HG03064 (cell line): ENCODE measurements around the gene GPR17.

Source experiments
- ATAC-seq: cut with Tn5 transposase; IDR thresholded peaks from one replicate; pipeline ENCODE4 v1.9.1; 2021; ENCODE audit warnings: low read depth; ENCODE audit not compliant: unreplicated experiment

GPR17 gene

DNA sequence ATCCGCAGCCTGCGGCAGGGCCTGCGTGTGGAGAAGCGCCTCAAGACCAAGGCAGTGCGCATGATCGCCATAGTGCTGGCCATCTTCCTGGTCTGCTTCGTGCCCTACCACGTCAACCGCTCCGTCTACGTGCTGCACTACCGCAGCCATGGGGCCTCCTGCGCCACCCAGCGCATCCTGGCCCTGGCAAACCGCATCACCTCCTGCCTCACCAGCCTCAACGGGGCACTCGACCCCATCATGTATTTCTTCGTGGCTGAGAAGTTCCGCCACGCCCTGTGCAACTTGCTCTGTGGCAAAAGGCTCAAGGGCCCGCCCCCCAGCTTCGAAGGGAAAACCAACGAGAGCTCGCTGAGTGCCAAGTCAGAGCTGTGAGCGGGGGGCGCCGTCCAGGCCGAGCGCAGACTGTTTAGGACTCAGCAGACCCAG, 5.4 kb downstream of the GPR17 start:
- ATAC-seq: no peak

DNA sequence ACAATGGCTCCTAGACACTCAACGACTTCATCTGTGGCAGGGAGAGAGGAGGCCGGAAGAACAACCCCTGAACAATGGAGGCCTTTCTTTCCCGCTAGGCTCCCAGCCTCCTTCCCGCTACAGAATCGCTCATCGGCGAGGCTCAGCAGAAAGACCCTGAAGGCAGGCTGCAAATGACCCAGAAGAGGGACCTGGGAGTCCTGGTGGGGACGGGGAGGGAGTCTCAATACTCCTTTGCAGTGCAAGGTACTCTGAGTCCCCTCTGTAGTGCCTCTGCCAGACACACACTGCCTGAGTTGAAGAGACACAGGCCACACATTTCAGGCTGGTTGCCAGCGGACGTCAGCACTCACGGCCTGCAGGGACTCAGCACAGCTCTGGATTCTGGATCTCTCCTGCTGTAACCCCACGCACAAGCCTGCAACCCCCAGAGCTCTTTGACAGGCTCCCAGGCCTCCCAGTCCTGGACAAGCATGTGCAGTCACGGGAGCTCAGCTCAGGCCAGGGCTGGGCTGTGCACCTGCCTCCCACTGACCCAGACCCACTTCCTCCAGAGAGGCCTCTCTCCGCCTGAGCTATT, 6.1 kb downstream of the GPR17 start:
- no peak for ATAC-seq

DNA sequence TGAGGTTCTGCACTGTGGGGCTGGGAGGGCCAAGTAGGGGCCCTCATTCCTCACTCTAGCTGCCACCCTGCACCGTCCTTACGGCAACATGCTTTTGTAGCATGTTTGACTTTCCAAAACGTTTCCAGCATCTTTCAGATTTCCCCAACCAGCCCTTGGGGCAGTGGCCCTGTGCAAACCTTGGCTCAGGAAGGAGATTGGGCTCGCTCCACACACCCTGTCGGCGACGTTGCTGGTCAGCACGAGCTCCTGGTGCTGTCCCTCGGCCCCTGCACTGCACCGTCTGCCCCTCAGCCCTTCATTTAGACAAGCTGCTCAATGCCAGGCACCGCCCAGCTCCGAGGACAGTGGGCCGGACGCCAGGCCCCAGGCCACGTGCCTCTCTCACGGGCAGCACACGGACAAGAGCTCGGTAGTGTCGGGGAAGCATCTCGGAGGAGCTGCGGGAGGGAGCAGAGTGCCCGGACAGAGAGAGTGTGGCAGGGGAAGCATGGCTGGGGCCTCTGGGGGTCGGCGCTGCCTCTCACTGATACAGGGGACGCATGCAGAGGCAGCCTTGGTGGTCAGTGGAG, 6.9 kb downstream of the GPR17 start:
- no peak for ATAC-seq

DNA sequence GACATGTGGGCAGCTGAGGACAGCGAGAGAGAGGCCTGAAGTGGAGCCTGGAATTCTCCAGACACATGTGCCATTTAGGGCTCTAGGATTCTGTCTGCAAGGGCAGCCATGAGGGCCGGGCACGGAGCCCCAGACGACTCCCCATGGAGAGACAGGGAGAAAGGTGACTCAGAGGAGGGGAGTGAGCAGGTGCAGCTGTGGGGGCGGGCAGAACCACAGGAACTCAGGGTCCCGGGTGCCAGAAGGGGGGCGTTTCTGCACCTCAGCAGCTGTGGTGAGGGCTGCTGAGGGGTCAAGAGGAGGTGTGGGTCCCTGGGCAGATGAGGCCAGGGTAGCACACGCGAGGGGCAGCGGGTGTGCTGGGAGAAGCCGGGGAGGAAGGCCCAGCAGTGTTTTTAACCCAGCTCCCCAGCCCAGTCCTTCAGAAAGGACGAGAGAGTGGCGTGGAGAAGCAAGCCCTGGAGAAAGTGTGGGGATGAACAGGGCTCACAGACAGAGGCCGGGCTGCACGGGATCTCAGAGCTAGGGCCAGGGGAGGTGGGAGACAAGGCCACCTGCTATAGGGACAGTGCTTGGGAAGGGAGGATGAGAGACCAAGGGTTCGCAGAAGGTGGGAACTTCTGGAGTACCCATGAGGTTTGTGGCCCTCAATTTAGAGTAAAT, 7.6 kb downstream of the GPR17 start:
- ATAC-seq: no peak

DNA sequence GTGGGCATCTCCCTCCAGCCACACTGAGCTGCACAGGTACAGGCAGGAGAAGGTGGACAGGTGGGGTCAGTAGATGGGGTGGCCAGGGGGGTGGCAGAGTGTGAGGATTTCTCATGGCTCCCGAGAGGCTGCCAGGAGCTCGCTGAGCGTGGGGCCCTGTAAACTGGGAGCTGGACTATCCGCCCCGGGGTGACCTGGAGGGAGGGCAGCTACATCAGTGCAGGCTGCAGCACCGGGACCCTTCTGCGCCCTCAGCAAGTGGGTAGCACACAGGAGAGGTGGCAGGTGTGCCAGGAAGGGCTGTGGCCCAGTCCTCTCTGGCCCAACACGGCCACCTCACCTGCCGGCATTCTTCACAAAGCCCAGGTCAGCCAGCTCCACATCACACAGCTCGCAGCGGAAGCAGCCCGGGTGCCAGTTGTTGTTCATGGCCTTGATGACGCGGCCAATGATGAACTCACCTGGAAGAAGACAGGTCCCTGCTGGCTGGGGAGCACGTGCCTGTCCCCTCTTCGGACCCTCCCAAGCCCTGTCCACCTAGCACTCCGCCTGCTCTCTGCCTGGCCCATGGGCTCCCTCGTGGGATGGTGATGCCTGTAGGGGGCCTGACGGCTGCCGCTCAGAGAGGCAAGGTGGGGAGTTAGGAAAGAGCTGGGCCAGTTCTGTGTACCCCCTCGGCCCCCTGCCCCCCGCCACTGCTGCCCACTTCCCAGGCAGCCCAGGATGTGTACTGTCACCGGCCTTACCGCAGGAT, 8.3 kb downstream of the GPR17 start:
- ATAC-seq: no peak

DNA sequence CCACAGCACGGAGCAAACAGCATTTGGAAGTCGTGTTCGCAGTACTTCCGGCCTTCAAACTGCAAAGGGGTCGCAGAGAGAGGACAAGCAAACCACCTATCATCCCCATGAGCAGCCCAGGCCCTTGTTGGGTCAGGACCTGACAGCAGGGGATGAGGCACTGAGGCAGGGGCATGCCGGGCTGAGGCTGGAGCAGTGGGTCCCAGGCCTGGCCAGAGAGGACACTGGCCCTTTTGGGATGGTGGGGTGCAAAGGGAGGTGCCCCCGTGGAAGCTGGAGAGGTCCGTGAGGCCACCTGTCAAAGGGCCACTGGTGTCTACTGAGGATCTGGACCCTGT, 8.9 kb downstream of the GPR17 start:
- ATAC-seq: no peak

DNA sequence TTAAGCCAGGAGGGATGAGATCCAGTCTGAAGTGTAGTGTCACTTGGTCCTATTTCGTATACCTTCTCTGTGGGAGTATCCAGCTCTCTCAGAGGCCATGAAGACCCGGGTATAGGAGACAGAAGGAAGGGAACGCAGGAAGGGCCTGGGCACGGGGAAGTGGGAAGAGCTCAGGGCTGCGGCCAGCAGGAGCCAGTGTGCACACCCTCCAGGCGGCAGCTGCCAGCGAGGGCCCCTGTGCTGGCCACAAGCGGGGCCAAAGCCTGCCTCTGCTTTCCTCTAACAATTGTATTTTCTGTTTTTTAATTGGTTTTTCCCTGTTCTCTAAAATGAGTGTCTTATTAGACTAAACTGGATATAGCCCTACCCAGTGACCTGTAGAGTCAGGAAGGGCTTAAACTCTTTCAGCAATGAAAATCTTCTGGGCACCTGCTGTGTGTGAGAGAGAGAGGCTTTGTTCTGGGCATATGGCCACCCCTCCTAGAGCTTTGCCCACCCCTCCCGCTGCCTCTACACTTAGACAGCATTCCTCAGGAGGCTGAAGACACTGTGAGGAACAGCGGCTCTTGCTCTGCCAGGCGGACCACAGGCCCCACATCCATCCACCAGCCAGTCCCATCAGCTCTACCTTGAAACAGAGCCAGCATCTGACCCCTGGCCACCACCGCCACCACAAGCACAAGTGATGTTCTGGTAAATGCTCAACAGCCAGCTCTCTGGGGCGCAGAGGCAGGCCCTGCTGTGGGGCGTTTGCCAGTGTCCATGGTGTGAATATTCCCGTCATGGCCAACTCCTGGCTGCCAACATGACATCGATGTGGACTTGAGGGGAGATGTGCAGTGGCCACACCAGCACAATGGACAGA, 9.5 kb downstream of the GPR17 start:
- ATAC-seq: no peak

DNA sequence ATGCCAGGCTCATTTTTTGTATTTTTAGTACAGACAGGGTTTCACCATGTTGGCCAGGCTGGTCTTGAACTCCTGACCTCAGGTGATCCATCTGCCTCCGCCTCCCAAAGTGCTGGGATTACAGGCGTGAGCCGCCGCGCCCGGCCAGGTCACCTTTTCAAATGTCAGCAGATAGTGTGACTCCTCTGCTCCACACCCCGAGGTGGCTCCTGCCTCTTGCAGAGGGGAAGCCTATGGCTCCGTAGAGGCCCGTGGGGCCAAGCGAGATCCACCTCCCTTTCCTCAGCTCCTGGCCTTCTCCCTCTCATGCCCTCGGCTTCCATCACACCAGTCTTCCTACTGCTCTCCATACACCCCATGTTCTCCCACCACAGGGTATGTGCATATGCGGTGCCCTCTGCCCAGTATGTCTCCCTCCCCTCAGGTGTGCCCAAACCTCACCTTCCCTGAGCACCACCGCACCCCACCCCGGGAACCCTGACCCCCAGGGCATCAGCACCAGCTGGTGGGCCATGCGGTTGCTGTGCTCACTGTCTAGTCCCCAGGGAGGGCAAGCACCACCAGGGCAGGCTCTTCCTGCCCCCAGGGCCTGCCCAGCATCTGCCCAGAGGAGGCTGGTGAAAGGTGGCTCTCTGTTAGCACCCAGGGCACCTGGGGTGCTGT, 10.7 kb downstream of the GPR17 start:
- no peak for ATAC-seq

DNA sequence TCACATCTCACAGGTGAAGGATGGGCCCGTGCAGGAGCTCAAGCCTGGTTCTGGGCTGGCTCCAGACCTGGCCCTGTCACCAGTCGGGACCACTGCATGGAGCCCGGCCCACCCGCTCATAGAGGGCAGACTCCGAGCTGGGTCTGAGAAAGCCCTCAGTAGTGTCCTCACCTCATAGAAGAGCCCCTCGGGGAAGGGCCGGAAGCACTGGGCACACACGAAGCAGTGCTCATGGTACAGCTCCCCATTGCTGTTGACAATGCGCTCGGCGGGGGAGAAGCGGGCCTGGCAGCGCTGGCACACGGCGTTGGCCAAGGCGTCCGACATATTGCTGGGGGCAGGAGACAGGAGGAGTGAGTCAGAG, 11.3 kb downstream of the GPR17 start:
- no peak for ATAC-seq

DNA sequence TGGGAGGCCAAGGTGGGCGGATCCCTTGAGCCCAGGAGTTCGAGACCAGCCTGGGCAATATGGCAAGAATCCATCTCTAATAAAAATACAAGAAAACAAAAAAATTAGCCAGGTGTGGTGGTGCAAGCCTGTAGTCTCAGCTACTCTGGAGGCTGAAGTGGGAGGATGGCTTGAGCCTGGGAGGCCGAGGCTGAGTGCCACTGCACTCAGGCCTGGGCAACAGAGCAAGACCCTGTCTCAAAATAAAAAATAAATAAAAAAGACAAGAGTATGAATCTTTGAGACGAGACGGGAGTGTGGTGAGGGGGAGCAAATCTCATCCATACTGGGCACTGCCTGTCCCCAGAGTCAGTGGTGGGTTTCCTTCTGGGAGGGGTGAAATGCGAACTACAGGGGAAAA, 12.2 kb downstream of the GPR17 start:
- ATAC-seq: no peak

DNA sequence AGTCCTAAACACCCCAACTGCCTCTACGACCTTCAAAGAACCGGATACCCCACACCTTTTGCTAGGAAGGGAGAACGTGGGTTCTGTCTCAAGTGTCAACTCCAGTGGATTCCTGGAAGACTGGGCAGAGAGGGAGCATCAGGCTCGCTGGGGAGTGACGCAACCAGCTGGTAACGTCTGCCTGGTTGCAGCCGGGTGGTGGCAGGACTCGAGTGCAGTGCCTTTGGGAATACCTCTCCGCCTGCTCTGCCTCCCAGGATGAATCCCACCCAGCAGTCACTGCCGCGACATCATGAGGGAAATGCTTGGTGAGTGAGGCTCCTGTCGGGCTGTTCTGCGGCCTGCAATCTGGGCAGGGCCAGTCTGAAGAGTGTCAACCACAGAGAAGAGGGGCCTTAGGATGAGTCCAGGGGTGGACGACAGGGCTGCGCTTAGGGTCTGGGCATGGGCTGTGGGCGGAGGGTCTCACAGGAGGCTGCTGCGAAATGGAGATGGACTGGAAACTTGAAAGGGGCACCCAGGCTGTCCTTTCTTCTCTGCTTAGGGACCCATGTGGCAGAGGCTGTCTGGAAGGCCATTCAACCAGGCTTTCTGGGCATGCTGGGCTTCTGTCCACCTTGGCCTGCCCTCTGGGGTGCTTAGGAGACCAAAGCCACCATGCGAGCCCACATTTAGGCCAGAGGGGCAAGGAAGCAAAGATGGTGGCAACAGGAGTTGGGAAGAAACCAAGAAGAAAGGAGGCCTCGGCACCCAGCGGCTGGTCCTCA, 12.9 kb downstream of the GPR17 start:
- ATAC-seq: no peak

DNA sequence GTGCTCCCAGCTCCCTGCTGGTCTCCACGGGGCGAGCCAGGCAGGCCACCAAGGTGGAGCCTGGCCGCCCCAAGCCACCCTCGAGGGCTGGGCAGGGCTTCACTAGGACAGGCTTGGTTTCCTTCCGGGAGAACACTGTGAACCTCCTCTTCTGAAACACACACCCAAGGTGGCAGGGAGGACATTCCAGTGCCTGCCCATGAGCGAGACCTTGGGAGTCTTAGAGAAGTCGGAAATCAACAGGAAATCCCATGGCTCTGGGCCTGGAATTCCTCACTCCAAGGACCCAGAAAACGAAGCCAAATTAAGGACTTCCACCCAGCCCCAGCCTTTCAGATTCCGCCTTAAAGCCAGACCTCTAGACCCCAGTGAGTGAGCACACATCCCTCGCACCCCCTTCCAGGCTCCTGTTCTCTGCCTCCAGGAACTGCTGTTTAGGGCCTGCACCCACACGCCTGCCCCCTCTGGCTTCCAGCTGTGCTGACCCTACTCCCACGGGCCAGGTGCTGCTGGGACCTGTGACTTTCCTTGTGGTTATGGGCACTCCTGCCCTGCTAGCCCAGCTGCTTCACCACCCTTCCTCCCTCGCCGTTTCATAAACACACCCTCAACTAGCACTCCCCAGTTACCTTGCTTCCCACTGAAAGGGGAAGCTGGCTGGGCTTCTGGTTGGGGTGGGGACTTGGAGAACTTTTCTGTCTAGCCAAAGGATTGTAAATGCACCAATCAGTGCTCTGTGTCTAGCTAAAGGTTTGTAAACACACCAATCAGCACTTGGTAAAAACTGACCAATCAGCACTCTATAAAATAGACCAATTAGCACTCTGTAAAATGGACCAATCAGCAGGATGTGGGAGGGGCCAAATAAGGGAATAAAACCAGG, 13.7 kb downstream of the GPR17 start:
- no peak for ATAC-seq

DNA sequence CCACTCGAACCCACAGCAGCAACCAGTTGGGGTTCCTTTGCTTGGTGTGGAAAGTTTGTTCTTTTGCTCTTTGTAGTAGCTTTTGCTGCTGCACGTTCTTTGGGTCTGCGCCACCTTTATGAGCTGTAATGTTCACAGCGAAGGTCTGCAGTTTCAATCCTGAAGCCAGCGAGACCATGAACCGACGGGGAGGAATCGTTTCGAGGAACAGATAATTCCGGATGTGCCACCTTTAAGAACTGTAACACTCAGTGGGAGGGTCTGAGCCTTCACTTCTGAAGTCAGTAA, 14.3 kb downstream of the GPR17 start:
- no peak for ATAC-seq

DNA sequence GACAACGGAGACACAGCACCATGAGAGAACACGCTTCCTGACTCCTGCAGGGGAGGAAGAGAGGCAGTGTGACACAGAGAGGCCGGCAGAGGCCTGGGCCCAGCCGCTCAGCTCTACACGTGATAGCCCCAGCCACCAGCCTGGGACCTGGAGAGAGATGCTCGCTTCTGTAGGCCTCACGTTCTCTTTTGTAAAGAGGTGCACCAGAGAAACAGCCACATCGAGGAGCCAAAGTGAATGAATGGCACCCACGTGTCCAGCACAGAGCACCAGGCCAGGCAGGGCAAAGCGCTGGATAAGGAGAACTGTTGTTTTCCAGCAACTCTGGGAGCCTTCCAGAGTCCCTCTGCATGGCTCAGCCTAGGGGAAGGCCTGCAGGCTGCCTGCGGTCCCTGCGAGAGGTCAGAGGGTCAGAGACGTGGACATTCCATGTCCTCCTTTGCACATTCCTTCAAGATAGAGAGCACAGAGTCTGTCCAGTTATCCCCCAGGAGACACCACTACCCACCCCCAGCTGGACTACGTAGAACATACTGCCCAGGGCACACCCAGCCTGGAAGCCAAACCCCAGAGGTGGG, 15.2 kb downstream of the GPR17 start:
- ATAC-seq: no peak

DNA sequence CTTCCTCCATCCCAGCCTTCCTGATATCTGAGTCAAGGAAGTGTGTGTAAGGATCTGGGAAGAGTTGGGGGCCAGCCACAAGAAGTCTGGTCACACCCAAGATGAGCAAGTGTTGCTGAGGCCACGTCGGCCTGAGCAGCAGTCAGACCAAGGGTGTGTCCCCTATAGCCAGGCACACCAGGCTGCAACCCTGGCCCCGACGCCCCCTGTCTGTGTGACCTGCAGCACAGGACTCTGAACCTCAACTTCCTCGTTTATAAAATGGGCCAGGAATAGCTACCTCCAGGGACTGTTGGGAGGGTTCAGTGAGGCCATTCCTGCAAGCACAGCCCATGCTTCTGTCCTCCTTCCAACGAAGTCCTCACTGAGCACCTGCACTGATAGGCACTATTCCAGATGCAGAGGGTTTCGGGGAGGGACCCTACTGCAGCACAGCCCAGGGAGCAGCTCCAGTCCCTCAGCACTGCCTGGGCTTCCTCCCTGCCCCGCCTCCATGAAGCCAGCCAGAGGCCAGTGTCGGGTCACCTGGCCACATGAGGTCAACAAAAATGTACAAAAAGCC, 16.1 kb downstream of the GPR17 start:
- no peak for ATAC-seq

DNA sequence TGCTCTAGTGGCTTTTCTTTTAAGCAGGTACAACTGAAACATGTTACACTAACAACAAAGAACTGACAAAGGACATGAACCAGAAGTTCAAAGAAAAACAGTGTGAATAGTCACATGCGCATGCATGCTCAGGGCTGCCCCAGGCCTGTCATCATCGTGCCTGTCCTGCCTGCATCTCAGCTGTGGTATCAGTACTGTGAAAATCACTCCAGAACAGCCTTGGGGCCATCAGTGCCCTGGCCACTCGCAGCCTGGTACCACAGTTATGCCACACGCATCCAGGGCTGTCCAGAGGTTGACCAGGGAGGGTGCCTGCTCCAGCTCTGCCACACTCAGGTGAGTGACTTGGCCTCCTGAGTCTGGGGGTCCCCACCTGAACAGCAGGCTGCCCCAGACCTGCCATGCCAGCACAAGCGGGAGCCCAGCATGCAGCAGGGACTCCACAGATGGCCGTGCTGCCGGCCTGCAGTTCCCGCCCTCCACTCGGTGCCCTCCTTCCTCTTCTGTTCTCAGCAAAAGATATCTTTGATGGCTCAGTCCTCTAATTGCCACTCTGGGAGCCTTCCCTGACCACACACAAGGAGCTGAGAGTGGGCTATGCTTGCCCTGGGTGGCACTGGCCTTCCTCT, 17.1 kb downstream of the GPR17 start:
- no peak for ATAC-seq

DNA sequence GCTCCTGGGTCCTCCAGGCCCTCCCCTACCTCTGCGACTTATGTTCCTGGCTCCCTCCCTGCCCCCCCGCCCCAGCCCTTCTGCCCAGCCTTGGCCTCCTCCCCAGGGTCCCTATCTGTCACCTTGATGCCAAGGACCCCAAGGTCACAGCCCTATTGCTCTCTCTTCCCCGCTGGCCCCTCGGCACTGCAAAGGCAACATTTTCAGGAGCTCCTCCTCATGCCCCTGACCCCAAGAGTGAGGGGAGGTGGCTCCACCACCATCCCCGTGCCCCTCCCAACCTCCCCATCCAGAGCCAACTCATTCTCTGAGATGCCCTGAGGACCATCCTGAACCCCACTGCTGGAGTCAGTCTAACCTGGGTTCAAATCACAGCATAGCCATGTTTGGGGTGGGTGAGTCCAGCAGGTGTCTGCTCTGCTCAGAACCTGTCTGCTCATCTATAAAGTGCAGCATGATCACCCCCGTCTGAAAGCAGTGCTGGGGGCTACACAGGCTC, 17.7 kb downstream of the GPR17 start:
- ATAC-seq: no peak
